Measurements from ENCODE around the gene FRY. TPM values are rescaled to one million over a fixed set of nuclear protein-coding genes. Genes with fewer than 3 reads are reported as not detected.

Gene FRY
- total and polyA plus RNA-seq, 2 of the 13 experiments (the other 11 are each of a cell fraction or from before 2014, with no cell fraction given), result 8.2 to 13.1 TPM

DNA sequence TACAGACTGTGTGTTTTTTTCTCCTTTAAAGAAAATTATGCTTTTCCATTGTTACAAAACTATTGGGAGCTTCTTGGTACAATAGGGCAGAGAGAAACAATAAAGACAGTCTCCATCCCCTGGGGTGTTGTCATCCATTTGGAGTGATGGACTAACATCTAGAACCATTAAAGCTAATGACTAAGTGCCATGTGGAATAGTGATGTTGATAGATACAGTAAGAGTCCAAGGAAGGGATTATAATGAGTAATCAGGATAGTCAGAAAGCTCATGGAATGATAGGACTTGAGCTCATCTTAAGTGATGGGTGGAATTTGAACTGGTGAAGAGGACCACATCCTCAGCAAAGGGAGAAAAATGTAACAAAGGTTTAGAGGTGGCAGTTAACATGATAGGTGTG lies 24.1 kb upstream of the FRY start:
- H2AFZ ChIP-seq (ENCODE audit: low read length), result no peak overlapping the region
- H3K4me2 ChIP-seq (ENCODE audit: low read depth, low read length), result no peak overlapping the region
- H3K27ac ChIP-seq (ENCODE audit: extremely low read length, insufficient read depth, low read length), result no peak overlapping the region
- BruUV-seq (replicated peaks), result no TSS peak
- in situ Hi-C loops (cut with HindIII; ENCODE audit: extremely low pct_ligation_motif_present, low pct_unique_long_range_greater_than_20kb), result no loop called here
- H3K36me3 ChIP-seq (replicated peaks in 1 of 2; ENCODE audit: control insufficient read depth in 1 of 2, insufficient read depth in 2 of 2, low read length in 2 of 2), result no peaks in the 10 kb centered on the region
- H3K9me3 ChIP-seq (ENCODE audit: low read length), result no peaks in the 10 kb centered on the region
- DNase-seq (ENCODE audit: low spot score), result no peak
- H3K79me2 ChIP-seq (ENCODE audit: insufficient read depth, low read length), result no peaks in the 10 kb centered on the region
- TF ChIP-seq ZMAT3 (CRISPR knock-in tag; conservative IDR thresholded peaks at IDR 0.05) (no peak), SSRP1 (CRISPR knock-in tag; IDR thresholded peaks at IDR 0.05) (no peak), TCF7L2 (IDR thresholded peaks at IDR 0.05; ENCODE audit: low read depth, low read length) (no peak), ZNF260 (CRISPR knock-in tag; IDR thresholded peaks at IDR 0.05; ENCODE audit: borderline replicate concordance, low read depth) (no peak), ZNF230 (CRISPR knock-in tag; IDR thresholded peaks at IDR 0.05) (no peak), ZKSCAN1 (IDR thresholded peaks at IDR 0.05; ENCODE audit: low read length) (no peak), BHLHE40 (IDR thresholded peaks at IDR 0.05; ENCODE audit: low read length) (no peak), STAT5B (CRISPR knock-in tag; IDR thresholded peaks at IDR 0.05) (no peak), TARDBP (CRISPR knock-in tag; IDR thresholded peaks at IDR 0.05) (no peak), ZNF460 (CRISPR knock-in tag; IDR thresholded peaks at IDR 0.05; ENCODE audit: borderline replicate concordance) (no peak), GTF2F1 (IDR thresholded peaks at IDR 0.05; ENCODE audit: low read length) (no peak), RBAK (CRISPR knock-in tag; IDR thresholded peaks at IDR 0.05) (no peak), ELF3 (CRISPR knock-in tag; IDR thresholded peaks at IDR 0.05) (no peak), ZMYM2 (CRISPR knock-in tag; IDR thresholded peaks at IDR 0.05) (no peak), ZNF878 (CRISPR knock-in tag; IDR thresholded peaks at IDR 0.05) (no peak)
- TF ChIP-seq, protein P1, sequence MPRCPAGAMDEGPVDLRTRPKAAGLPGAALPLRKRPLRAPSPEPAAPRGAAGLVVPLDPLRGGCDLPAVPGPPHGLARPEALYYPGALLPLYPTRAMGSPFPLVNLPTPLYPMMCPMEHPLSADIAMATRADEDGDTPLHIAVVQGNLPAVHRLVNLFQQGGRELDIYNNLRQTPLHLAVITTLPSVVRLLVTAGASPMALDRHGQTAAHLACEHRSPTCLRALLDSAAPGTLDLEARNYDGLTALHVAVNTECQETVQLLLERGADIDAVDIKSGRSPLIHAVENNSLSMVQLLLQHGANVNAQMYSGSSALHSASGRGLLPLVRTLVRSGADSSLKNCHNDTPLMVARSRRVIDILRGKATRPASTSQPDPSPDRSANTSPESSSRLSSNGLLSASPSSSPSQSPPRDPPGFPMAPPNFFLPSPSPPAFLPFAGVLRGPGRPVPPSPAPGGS (CRISPR knock-in tag; IDR thresholded peaks at IDR 0.05), result no peak
- POLR2A ChIA-PET, result no interaction called here
- CTCF ChIA-PET (ENCODE audit: low intra/inter-chr PET ratio, low total read pairs), result no interaction called here
- H3K4me1 ChIP-seq (ENCODE audit: insufficient read depth, low read length), result peaks cover 11% of the 10 kb centered on the region
- ATAC-seq, result no peak
- no peak for FAIRE-seq
- H3K4me3 ChIP-seq (replicated peaks in 1 of 3; ENCODE audit: insufficient read depth in 1 of 3, low read depth in 2 of 3, low read length in 3 of 3), result no peak overlapping the region
- intact Hi-C loops (cut with micrococcal nuclease; ENCODE audit: unreplicated experiment), result loop anchor here (10.0 kb wide), 1 partner anchor 93 kb away; no protein-coding TSS in a partner anchor
- H3K27me3 ChIP-seq (ENCODE audit: control insufficient read depth in 1 of 2, insufficient read depth in 2 of 2, low read length in 2 of 2), result peaks cover 2 to 3% of the 10 kb centered on the region in 2 experiments; a peak in 1 of 5 replicates
- H3K9ac ChIP-seq (ENCODE audit: insufficient read depth, low read depth, low read length), result no peak overlapping the region
- H4K20me1 ChIP-seq (ENCODE audit: insufficient read depth, low read length), result no peaks in the 10 kb centered on the region

Measured in HepG2 (cell line).